Caco-2 (cell line): Measurements from ENCODE around the gene OBI1. TPM values are rescaled to one million over a fixed set of nuclear protein-coding genes. Genes with fewer than 3 reads are reported as not detected.

Source experiments
- BruUV-seq: library from RNA; stranded (reverse); fragments of 400-500 nt; replicated peaks from 2 replicates; lab custom pipeline; 2021; lab: Mats Ljungman, UMichigan
- CTCF ChIA-PET: fragments of 300-600 bp; sonication (Branson Sonifier 250); formaldehyde crosslinking; loops from one replicate; lab custom pipeline; 2022; ENCODE audit warnings: antibody characterized with exemption; lab: Charles Lee
- POLR2A ChIA-PET: fragments of 300-600 bp; sonication (Branson Sonifier 250); formaldehyde crosslinking; loops from one replicate; lab custom pipeline; 2022; ENCODE audit warnings: antibody characterized with exemption; lab: Charles Lee
- DNase-seq, 2 experiments: peaks; one replicate each; pipeline versions ENCODE4 v3.0.0 to v3.0.0-alpha.2; 2020 to 2022
- H3K27me3 ChIP-seq: replicated peaks from 2 replicates; pipeline ENCODE4 v1.6.0; 2011; ENCODE audit warnings: low read length; ENCODE audit not compliant: control insufficient read depth, insufficient read depth
- H3K36me3 ChIP-seq: 2 replicates; pipeline ENCODE4 v1.5.1; 2011; ENCODE audit warnings: low read length; ENCODE audit not compliant: control insufficient read depth, insufficient read depth
- H3K4me1 ChIP-seq: fragments of 250-450 bp; sonication (Bioruptor Pico); 2 replicates; pipeline ENCODE4 v1.5.1; 2020; ENCODE audit warnings: mild to moderate bottlenecking
- H3K4me3 ChIP-seq: 2 replicates; pipeline ENCODE4 v1.5.1; 2011; ENCODE audit warnings: low read depth, mild to moderate bottlenecking, control low read depth, low read length
- H3K9me3 ChIP-seq: fragments of 250-450 bp; sonication (Bioruptor Pico); 2 replicates; pipeline ENCODE4 v1.5.1; 2020; ENCODE audit warnings: mild to moderate bottlenecking, moderate library complexity
- H3K27ac Mint-ChIP-seq: one replicate; pipeline ENCODE4 v1.8.0; 2022; ENCODE audit warnings: mixed read lengths; ENCODE audit not compliant: unreplicated experiment
- H3K27me3 Mint-ChIP-seq: one replicate; pipeline ENCODE4 v1.8.0; 2022; ENCODE audit warnings: mixed read lengths; ENCODE audit not compliant: insufficient read depth, unreplicated experiment
- H3K36me3 Mint-ChIP-seq: one replicate; pipeline ENCODE4 v1.8.0; 2022; ENCODE audit warnings: mild to moderate bottlenecking, mixed read lengths; ENCODE audit not compliant: insufficient read depth, unreplicated experiment
- H3K4me1 Mint-ChIP-seq: one replicate; pipeline ENCODE4 v1.8.0; 2022; ENCODE audit warnings: low read depth, mixed read lengths; ENCODE audit not compliant: unreplicated experiment
- H3K4me3 Mint-ChIP-seq: one replicate; pipeline ENCODE4 v1.8.0; 2022; ENCODE audit warnings: mild to moderate bottlenecking, moderate library complexity, mixed read lengths; ENCODE audit not compliant: unreplicated experiment
- H3K9me3 Mint-ChIP-seq: one replicate; pipeline ENCODE4 v1.8.0; 2022; ENCODE audit warnings: mixed read lengths; ENCODE audit not compliant: unreplicated experiment
- intact Hi-C: fragments of 100-400 bp; cut with micrococcal nuclease; formaldehyde crosslinking; loops from one replicate; pipeline ENCODE4 v1.10.0; 2022; ENCODE audit not compliant: unreplicated experiment
- total RNA-seq: library from RNA; stranded (reverse); gene quantifications from 2 replicates; pipeline ENCODE4 v1.2.3, GENCODE V29; 2022
- TF ChIP-seq, protein P1 (sequence below), 2 experiments: fragments of 200-600 bp in 1 of 2; IDR thresholded peaks; 1 replicate in 1 of 2; 2 replicates in 1 of 2; pipeline versions ENCODE4 v1.5.1 to v1.8.0; 2011 to 2022; ENCODE audit warnings: antibody characterized with exemption in 1 of 2, control low read depth in 1 of 2, inconsistent platforms in 1 of 2, low read depth in 1 of 2, low read length in 1 of 2, mild to moderate bottlenecking in 1 of 2, moderate library complexity in 1 of 2; ENCODE audit not compliant: insufficient read depth in 1 of 2, severe bottlenecking in 1 of 2, unreplicated experiment in 1 of 2

The OBI1 gene
- total RNA-seq, 1 experiment from 2014 or later = 19.9 TPM

DNA sequence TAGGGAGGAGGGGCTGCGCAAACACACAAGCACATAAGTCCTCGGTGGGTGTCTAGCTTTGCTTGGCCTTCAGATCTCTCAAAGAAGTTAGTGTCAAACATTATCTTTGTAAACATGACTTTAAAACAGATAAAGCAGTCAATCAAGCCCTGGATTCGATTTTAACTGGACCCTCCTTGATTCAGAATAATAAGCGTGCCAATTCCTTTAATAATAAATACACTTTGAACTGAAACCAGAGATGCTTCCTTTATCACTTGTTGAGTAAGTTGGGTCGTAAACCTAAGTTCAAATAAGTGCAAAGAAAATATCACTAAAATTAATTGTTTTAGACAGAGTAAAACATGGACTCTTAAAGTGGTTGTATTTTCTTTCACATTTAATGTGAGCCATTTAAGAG lies 86.5 kb downstream of the OBI1 start:
- Histone ChIP-seq H3K27me3 (no peaks in the 10 kb centered on the region), H3K4me1 (no peaks in the 10 kb centered on the region), H3K9me3 (no peaks in the 10 kb centered on the region), H3K36me3 (no peaks in the 10 kb centered on the region), H3K4me3 (no peak overlapping the region)
- Mint-ChIP-seq H3K27ac (no peak overlapping the region), H3K27me3 (peaks cover 8% of the 10 kb centered on the region), H3K9me3 (no peaks in the 10 kb centered on the region), H3K36me3 (no peaks in the 10 kb centered on the region), H3K4me3 (no peak overlapping the region), H3K4me1 (no peaks in the 10 kb centered on the region)
- no TSS peak for BruUV-seq
- intact Hi-C loops = loop anchor here (10.0 kb wide), 1 partner anchor 438 kb away; no protein-coding TSS in a partner anchor
- TF ChIP-seq, protein P1, sequence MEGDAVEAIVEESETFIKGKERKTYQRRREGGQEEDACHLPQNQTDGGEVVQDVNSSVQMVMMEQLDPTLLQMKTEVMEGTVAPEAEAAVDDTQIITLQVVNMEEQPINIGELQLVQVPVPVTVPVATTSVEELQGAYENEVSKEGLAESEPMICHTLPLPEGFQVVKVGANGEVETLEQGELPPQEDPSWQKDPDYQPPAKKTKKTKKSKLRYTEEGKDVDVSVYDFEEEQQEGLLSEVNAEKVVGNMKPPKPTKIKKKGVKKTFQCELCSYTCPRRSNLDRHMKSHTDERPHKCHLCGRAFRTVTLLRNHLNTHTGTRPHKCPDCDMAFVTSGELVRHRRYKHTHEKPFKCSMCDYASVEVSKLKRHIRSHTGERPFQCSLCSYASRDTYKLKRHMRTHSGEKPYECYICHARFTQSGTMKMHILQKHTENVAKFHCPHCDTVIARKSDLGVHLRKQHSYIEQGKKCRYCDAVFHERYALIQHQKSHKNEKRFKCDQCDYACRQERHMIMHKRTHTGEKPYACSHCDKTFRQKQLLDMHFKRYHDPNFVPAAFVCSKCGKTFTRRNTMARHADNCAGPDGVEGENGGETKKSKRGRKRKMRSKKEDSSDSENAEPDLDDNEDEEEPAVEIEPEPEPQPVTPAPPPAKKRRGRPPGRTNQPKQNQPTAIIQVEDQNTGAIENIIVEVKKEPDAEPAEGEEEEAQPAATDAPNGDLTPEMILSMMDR (IDR thresholded peaks at IDR 0.05; ENCODE audit: insufficient read depth in 1 of 2, low read depth in 1 of 2, low read length in 1 of 2, severe bottlenecking in 1 of 2, unreplicated experiment in 1 of 2) = no peak
- ChIA-PET CTCF (no interaction called here), POLR2A (no interaction called here)
- no peak for DNase-seq

DNA sequence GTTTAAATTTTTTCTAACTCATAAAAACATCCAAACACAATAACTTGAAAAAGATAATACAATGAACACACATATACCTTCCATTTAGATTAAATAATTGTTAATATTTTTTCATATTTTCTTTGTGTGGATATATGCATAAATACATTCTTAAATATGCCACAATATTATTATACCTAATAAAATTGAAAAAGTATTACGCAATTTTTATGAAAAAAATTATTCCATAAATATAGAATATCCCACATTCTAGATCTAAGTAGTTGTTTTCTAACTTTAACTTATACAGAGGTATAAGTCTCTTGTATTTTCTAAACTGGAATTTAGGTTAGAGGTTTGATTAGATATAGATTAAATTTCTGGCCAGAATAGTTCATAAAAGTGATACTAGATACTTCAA lies 89.9 kb downstream of the OBI1 start:
- Histone ChIP-seq H3K36me3 (no peaks in the 10 kb centered on the region), H3K27me3 (no peaks in the 10 kb centered on the region), H3K9me3 (no peaks in the 10 kb centered on the region), H3K4me3 (no peak overlapping the region), H3K4me1 (no peaks in the 10 kb centered on the region)
- no peaks in the 10 kb centered on the region for H3K9me3 Mint-ChIP-seq
- CTCF ChIA-PET = no interaction called here
- intact Hi-C loops = no loop called here
- no peaks in the 10 kb centered on the region for H3K36me3 Mint-ChIP-seq
- H3K27me3 Mint-ChIP-seq = peaks cover 4% of the 10 kb centered on the region
- TF ChIP-seq, protein P1 (IDR thresholded peaks at IDR 0.05; ENCODE audit: insufficient read depth in 1 of 2, low read depth in 1 of 2, low read length in 1 of 2, severe bottlenecking in 1 of 2, unreplicated experiment in 1 of 2) = no peak
- no peak overlapping the region for H3K27ac Mint-ChIP-seq
- H3K4me3 Mint-ChIP-seq = no peak overlapping the region
- no peak for DNase-seq
- no TSS peak for BruUV-seq
- no peaks in the 10 kb centered on the region for H3K4me1 Mint-ChIP-seq
- POLR2A ChIA-PET = interaction anchor here (0.7 kb wide), 1 partner anchor 814 kb away, joined by 8 read pairs; no protein-coding TSS in a partner anchor

DNA sequence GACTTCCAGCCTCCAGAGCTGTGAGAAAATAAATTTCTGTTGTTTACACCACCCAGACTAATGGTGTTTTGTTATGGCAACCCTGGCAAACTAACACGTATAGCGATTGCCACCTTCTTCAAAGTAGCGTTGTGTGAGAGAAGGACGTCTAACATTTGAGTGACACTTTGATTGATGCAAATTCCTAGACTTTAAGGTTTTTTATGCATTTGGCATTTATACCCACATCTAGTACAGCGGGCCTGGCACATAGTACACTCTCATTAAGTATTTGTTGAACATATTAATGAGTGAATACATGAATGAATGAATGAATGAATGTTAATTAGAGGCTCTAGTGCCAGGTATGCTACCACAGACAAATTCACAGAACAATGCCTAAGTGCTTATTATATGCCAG lies 92.3 kb downstream of the OBI1 start:
- no TSS peak for BruUV-seq
- Mint-ChIP-seq H3K36me3 (no peaks in the 10 kb centered on the region), H3K4me1 (no peaks in the 10 kb centered on the region), H3K4me3 (no peak overlapping the region), H3K27ac (no peak overlapping the region), H3K27me3 (peaks cover 2% of the 10 kb centered on the region), H3K9me3 (no peaks in the 10 kb centered on the region)
- Histone ChIP-seq H3K27me3 (no peaks in the 10 kb centered on the region), H3K4me1 (no peaks in the 10 kb centered on the region), H3K36me3 (no peaks in the 10 kb centered on the region), H3K4me3 (no peak overlapping the region), H3K9me3 (no peaks in the 10 kb centered on the region)
- ChIA-PET POLR2A (no interaction called here), CTCF (no interaction called here)
- DNase-seq = no peak
- intact Hi-C loops = no loop called here
- TF ChIP-seq, protein P1 (IDR thresholded peaks at IDR 0.05; ENCODE audit: insufficient read depth in 1 of 2, low read depth in 1 of 2, low read length in 1 of 2, severe bottlenecking in 1 of 2, unreplicated experiment in 1 of 2) = no peak

Other genes starting within 250 kb of the OBI1 start
- gene POU4F1, start 55.6 kb downstream of the OBI1 start, total RNA-seq = 7.3 and 8.1 TPM in 2 replicates